Lower lobe of right lung (tissue), 2 donors: ENCODE measurements around the gene B3GALT6. TPM values are rescaled to one million over a fixed set of nuclear protein-coding genes. Genes with fewer than 3 reads are reported as not detected.

Experiments
- ATAC-seq, 2 donors: fragments of 200-7000 bp; cut with Tn5 transposase; one replicate each; pipeline ENCODE4 v1.9.1; 2020 to 2022; ENCODE audit warnings: mild to moderate bottlenecking in 2 of 2, moderate library complexity in 2 of 2
- DNase-seq: peaks from one replicate; pipeline ENCODE4 v3.0.0-alpha.2; 2020
- H3K27ac ChIP-seq: fragments of 200-600 bp; one replicate; pipeline ENCODE4 v1.8.0; 2022
- H3K27me3 ChIP-seq: fragments of 200-600 bp; one replicate; pipeline ENCODE4 v1.8.0; 2022; ENCODE audit warnings: low read depth
- H3K36me3 ChIP-seq: fragments of 200-600 bp; one replicate; pipeline ENCODE4 v1.8.0; 2022; ENCODE audit warnings: mild to moderate bottlenecking
- H3K4me1 ChIP-seq: fragments of 200-600 bp; one replicate; pipeline ENCODE4 v1.8.0; 2022
- H3K4me3 ChIP-seq: fragments of 200-600 bp; one replicate; pipeline ENCODE4 v1.8.0; 2022; ENCODE audit warnings: mild to moderate bottlenecking
- H3K9me3 ChIP-seq: fragments of 200-600 bp; one replicate; pipeline ENCODE4 v1.8.0; 2022
- intact Hi-C: fragments of 100-400 bp; cut with DNase I; formaldehyde crosslinking; loops from one replicate; pipeline ENCODE4 v1.11.0; 2022
- total RNA-seq: library from RNA; stranded (reverse); fragmentation: NEBNext Ultra II Directional; extraction: Animal tissue kit (Norgen Biotek cat#: 25700); gene quantifications from one replicate; pipeline ENCODE4 v1.2.1, GENCODE V29; 2021
- TF ChIP-seq, protein P1 (sequence below): fragments of 200-600 bp; IDR thresholded peaks from one replicate; pipeline ENCODE4 v1.8.0; 2022; ENCODE audit warnings: antibody characterized with exemption, mild to moderate bottlenecking
- donor health status: DM: no; HTN: yes; CAD: no; lungs with severe emphysema.

Gene B3GALT6
- total RNA-seq, 1 donor from 2014 or later, result 13.7 TPM

DNA sequence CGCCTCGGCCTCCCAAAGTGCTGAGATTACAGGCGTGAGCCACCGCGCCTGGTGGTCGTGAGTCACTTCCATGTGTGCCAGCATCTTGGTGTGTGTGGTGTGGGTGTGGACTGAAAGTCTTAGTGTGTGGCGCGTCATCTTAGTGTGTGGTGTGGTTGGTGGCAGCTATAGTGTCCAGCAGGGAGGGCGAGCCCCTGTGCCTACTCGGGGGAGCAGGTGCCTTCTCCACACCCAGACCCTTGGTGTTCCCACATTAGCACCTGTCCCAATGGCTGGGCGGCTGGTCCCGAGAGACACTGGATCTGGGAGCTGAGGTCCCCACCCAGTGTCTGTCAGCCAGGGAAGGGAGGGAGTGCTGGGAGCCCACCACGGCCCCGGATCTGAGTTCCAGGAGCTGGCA, 51.0 kb downstream of the B3GALT6 start:
- intact Hi-C loops, result no loop called here

DNA sequence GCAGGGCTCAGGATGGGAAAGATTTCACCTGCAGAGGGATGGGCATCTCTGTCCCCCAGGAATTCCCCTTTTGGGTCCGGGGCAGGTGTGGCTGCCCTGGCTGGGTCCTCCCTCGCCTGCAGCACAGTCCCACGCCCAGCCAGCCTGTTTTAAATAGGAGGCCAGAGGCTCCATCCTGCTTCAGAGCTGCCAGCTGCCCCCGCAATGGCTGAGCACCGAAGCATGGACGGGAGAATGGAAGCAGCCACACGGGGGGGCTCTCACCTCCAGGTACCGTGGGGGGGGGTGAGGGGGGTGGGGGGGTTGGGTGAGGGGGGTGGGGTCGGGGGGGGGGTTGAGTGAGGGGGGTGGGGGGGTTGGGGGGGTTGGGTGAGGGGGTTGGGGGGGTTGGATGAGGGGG, 51.8 kb downstream of the B3GALT6 start:
- Histone ChIP-seq H3K27ac (no peak overlapping the region), H3K4me3 (no peak overlapping the region), H3K9me3 (no peaks in the 10 kb centered on the region), H3K36me3 (no peaks in the 10 kb centered on the region), H3K27me3 (peaks cover 29% of the 10 kb centered on the region), H3K4me1 (peaks cover 5% of the 10 kb centered on the region)
- ATAC-seq (no peak), DNase-seq (no peak)
- intact Hi-C loops, result no loop called here
- TF ChIP-seq, protein P1, sequence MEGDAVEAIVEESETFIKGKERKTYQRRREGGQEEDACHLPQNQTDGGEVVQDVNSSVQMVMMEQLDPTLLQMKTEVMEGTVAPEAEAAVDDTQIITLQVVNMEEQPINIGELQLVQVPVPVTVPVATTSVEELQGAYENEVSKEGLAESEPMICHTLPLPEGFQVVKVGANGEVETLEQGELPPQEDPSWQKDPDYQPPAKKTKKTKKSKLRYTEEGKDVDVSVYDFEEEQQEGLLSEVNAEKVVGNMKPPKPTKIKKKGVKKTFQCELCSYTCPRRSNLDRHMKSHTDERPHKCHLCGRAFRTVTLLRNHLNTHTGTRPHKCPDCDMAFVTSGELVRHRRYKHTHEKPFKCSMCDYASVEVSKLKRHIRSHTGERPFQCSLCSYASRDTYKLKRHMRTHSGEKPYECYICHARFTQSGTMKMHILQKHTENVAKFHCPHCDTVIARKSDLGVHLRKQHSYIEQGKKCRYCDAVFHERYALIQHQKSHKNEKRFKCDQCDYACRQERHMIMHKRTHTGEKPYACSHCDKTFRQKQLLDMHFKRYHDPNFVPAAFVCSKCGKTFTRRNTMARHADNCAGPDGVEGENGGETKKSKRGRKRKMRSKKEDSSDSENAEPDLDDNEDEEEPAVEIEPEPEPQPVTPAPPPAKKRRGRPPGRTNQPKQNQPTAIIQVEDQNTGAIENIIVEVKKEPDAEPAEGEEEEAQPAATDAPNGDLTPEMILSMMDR, result no peak

More for the DNA sequence above, 51.0 kb downstream of the B3GALT6 start:
- no peak for ATAC-seq
- Histone ChIP-seq H3K27ac (no peak overlapping the region), H3K4me1 (peaks cover 5% of the 10 kb centered on the region), H3K36me3 (no peaks in the 10 kb centered on the region), H3K9me3 (no peaks in the 10 kb centered on the region), H3K27me3 (peaks cover 29% of the 10 kb centered on the region), H3K4me3 (no peak overlapping the region)
- TF ChIP-seq, protein P1, result no peak
- DNase-seq, result no peak

Other genes with a start within 250 kb of the B3GALT6 start
- gene HES4, start 232.1 kb upstream of the B3GALT6 start, total RNA-seq, result 21.4 TPM
- 76.9 TPM for gene ISG15, start 218.7 kb upstream of the B3GALT6 start, total RNA-seq
- gene AGRN, start 212.1 kb upstream of the B3GALT6 start, total RNA-seq, result 114 TPM
- gene RNF223, start 157.9 kb upstream of the B3GALT6 start, total RNA-seq, result 0.65 TPM
- 11.7 TPM for gene C1orf159, start 116.1 kb upstream of the B3GALT6 start, total RNA-seq
- 6.6 TPM for gene TTLL10, start 58.4 kb upstream of the B3GALT6 start, total RNA-seq
- 0.47 TPM for gene TNFRSF18, start 25.6 kb upstream of the B3GALT6 start, total RNA-seq
- gene TNFRSF4, start 18.1 kb upstream of the B3GALT6 start, total RNA-seq, result 3.0 TPM
- 127 TPM for gene SDF4, start 236 bp upstream of the B3GALT6 start, total RNA-seq
- gene C1QTNF12, start 14.5 kb downstream of the B3GALT6 start, total RNA-seq, result 1.2 TPM
- gene UBE2J2, start 41.6 kb downstream of the B3GALT6 start, total RNA-seq, result 49.9 TPM
- 4.3 TPM for gene SCNN1D, start 48.2 kb downstream of the B3GALT6 start, total RNA-seq
- gene ACAP3, start 75.7 kb downstream of the B3GALT6 start, total RNA-seq, result 50.6 TPM
- 16.2 TPM for gene PUSL1, start 76.4 kb downstream of the B3GALT6 start, total RNA-seq
- gene INTS11, start 92.4 kb downstream of the B3GALT6 start, total RNA-seq, result 88.9 TPM
- 20.4 TPM for gene CPTP, start 92.6 kb downstream of the B3GALT6 start, total RNA-seq
- gene TAS1R3, start 99.0 kb downstream of the B3GALT6 start, total RNA-seq, result 0.65 TPM
- 60.4 TPM for gene DVL1, start 117.2 kb downstream of the B3GALT6 start, total RNA-seq
- 39.3 TPM for gene MXRA8, start 126.3 kb downstream of the B3GALT6 start, total RNA-seq
- 82.4 TPM for gene AURKAIP1, start 143.0 kb downstream of the B3GALT6 start, total RNA-seq
- gene CCNL2, start 167.1 kb downstream of the B3GALT6 start, total RNA-seq, result 165 TPM
- 79.8 TPM for gene MRPL20, start 175.1 kb downstream of the B3GALT6 start, total RNA-seq
- 22.3 TPM for gene ANKRD65, start 189.0 kb downstream of the B3GALT6 start, total RNA-seq
- 58.7 TPM for gene VWA1, start 203.5 kb downstream of the B3GALT6 start, total RNA-seq
- 7.8 TPM for gene ATAD3C, start 217.5 kb downstream of the B3GALT6 start, total RNA-seq
- gene ATAD3B, start 239.5 kb downstream of the B3GALT6 start, total RNA-seq, result 19.0 TPM